ENCODE data around the gene CRIM1.

CRIM1 gene

DNA sequence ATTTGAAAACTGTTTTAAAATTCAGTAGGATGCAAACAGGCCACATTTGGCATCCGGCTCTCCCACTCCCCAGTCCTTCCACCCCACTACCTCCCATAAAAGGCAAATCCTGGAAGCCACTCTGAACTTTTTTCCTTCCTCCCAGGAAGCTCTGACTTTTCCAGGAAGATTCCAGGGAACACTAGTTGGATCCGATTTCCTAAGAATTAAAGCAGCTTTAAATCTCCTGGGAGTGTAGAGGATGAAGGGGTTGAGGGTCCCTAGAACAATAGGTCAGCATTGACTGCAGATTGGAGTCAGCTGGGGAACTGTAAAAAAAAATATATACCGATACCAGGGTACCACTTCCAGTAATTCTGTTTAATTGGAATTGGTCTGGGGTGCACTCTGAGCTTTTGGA is 76.9 kb downstream of the CRIM1 start:
- no peaks in the 10 kb centered on the region for H3K79me2 ChIP-seq (ENCODE audit: low read length)
- no peaks in the 10 kb centered on the region for H3K27me3 ChIP-seq (replicated peaks; ENCODE audit: insufficient read depth, low read length)
- H3K27ac ChIP-seq (ENCODE audit: low read length): no peak overlapping the region
- H3K4me1 ChIP-seq (ENCODE audit: low read length): no peaks in the 10 kb centered on the region
- no peak for DNase-seq
- no peaks in the 10 kb centered on the region for H3K36me3 ChIP-seq (replicated peaks; ENCODE audit: insufficient read depth, low read length)
- no peaks in the 10 kb centered on the region for H3K9me3 ChIP-seq (replicated peaks; ENCODE audit: insufficient read depth, low read length)
- no peak overlapping the region for H3K9ac ChIP-seq (ENCODE audit: low read length)
- H3K4me3 ChIP-seq (ENCODE audit: low read length): no peak overlapping the region
- no peak for TF ChIP-seq CTCF (IDR thresholded peaks at IDR 0.05; ENCODE audit: low read length)
- TF ChIP-seq EZH2 (optimal IDR thresholded peaks at IDR 0.05; ENCODE audit: low read depth, low read length): no peak
- no peak for TF ChIP-seq EZH2phosphoT487 (IDR thresholded peaks at IDR 0.05; ENCODE audit: low read length)
- no peaks in the 10 kb centered on the region for H4K20me1 ChIP-seq (ENCODE audit: insufficient read depth, low read length)
- no peaks in the 10 kb centered on the region for H3K9me2 ChIP-seq (replicated peaks; ENCODE audit: insufficient read depth, low read length)
- H3F3A ChIP-seq (ENCODE audit: insufficient read depth, low read length): no peaks in the 10 kb centered on the region
- H3K4me2 ChIP-seq (ENCODE audit: low read depth, low read length): no peak overlapping the region
- no peak overlapping the region for H2AFZ ChIP-seq (ENCODE audit: low read length)

- Histone ChIP-seq H3K9me2 (replicated peaks; ENCODE audit: insufficient read depth, low read length) (no peaks in the 10 kb centered on the region), H3K4me2 (ENCODE audit: low read depth, low read length) (no peak overlapping the region), H3K9me3 (replicated peaks; ENCODE audit: insufficient read depth, low read length) (no peaks in the 10 kb centered on the region), H3K4me3 (ENCODE audit: low read length) (no peak overlapping the region), H2AFZ (ENCODE audit: low read length) (no peak overlapping the region), H3K4me1 (ENCODE audit: low read length) (no peaks in the 10 kb centered on the region), H3K36me3 (replicated peaks; ENCODE audit: insufficient read depth, low read length) (no peaks in the 10 kb centered on the region), H3K27ac (ENCODE audit: low read length) (no peak overlapping the region), H3K79me2 (ENCODE audit: low read length) (no peaks in the 10 kb centered on the region), H4K20me1 (ENCODE audit: insufficient read depth, low read length) (no peaks in the 10 kb centered on the region), H3F3A (ENCODE audit: insufficient read depth, low read length) (no peaks in the 10 kb centered on the region), H3K27me3 (replicated peaks; ENCODE audit: insufficient read depth, low read length) (no peaks in the 10 kb centered on the region), H3K9ac (ENCODE audit: low read length) (no peak overlapping the region)
- TF ChIP-seq CTCF (IDR thresholded peaks at IDR 0.05; ENCODE audit: low read length): no peak
- DNase-seq: no peak
Measured at GRCh38 chr2:36433311-36434217, 78.0 kb downstream of the CRIM1 start.

- Histone ChIP-seq H3K4me1 (ENCODE audit: low read length) (no peaks in the 10 kb centered on the region), H3K9me3 (replicated peaks; ENCODE audit: insufficient read depth, low read length) (no peaks in the 10 kb centered on the region), H3K79me2 (ENCODE audit: low read length) (no peaks in the 10 kb centered on the region), H3K27me3 (replicated peaks; ENCODE audit: insufficient read depth, low read length) (no peaks in the 10 kb centered on the region), H3K27ac (ENCODE audit: low read length) (no peak overlapping the region), H2AFZ (ENCODE audit: low read length) (no peak overlapping the region), H3K9ac (ENCODE audit: low read length) (no peak overlapping the region), H3F3A (ENCODE audit: insufficient read depth, low read length) (no peaks in the 10 kb centered on the region), H4K20me1 (ENCODE audit: insufficient read depth, low read length) (no peaks in the 10 kb centered on the region), H3K4me2 (ENCODE audit: low read depth, low read length) (no peak overlapping the region), H3K4me3 (ENCODE audit: low read length) (no peak overlapping the region), H3K9me2 (replicated peaks; ENCODE audit: insufficient read depth, low read length) (no peaks in the 10 kb centered on the region), H3K36me3 (replicated peaks; ENCODE audit: insufficient read depth, low read length) (no peaks in the 10 kb centered on the region)
- no peak for TF ChIP-seq EZH2phosphoT487 (IDR thresholded peaks at IDR 0.05; ENCODE audit: low read length)
- TF ChIP-seq CTCF (IDR thresholded peaks at IDR 0.05; ENCODE audit: low read length): no peak
- TF ChIP-seq EZH2 (optimal IDR thresholded peaks at IDR 0.05; ENCODE audit: low read depth, low read length): no peak
- DNase-seq: no peak
Measured at GRCh38 chr2:36438449-36438977, 82.9 kb downstream of the CRIM1 start.
